T-helper 1 cell treated with Interleukin-12 subunit alpha and Interleukin-12 subunit beta and Interleukin-4 antibody, amounts not matched to agents 30 ng/mL and 1 ng/mL, for 36 hours (primary cell): ENCODE results near the gene HES4. TPM values are rescaled to one million over a fixed set of nuclear protein-coding genes. Genes with fewer than 3 reads are reported as not detected.

Experiments
- intact Hi-C: fragments of 100-400 bp; cut with micrococcal nuclease; formaldehyde crosslinking; loops from one replicate; pipeline ENCODE4 v1.15.1; 2024
- total RNA-seq: library from RNA; stranded (reverse); gene quantifications from 2 replicates; pipeline ENCODE4 v1.2.3, GENCODE V29; 2022

Gene HES4
- total RNA-seq, 1 donor from 2014 or later = 0.39 TPM

- intact Hi-C loops = loop anchor here (1.0 to 10.0 kb wide), 6 partner anchors 15 to 881 kb away; partner anchors contain the start of genes C1orf159, CALML6 and TMEM52
These were observed 34.0 kb upstream of the HES4 start for GRCh38 chr1:1033731-1034438.

- intact Hi-C loops = loop anchor here (1.0 to 10.0 kb wide), 6 partner anchors 14 to 882 kb away; partner anchors contain the start of genes C1orf159, CALML6 and TMEM52
These were observed 33.2 kb upstream of the HES4 start for GRCh38 chr1:1033009-1033587.

GRCh38 chr1:1032424-1032823, 32.5 kb upstream of the HES4 start:
- intact Hi-C loops = loop anchor here (2.0 to 10.0 kb wide), 3 partner anchors 84 to 882 kb away; partner anchors contain the start of genes C1orf159, CALML6 and TMEM52

- intact Hi-C loops = loop anchor here (2.0 to 10.0 kb wide), 3 partner anchors 85 to 883 kb away; partner anchors contain the start of genes C1orf159, CALML6 and TMEM52
These were observed 31.9 kb upstream of the HES4 start for GRCh38 chr1:1031659-1032235.

GRCh38 chr1:1030867-1031658, 31.2 kb upstream of the HES4 start:
- intact Hi-C loops = loop anchor here (10.0 kb wide), 1 partner anchor 884 kb away; the partner anchor contains the start of genes CALML6 and TMEM52

GRCh38 chr1:1027791-1028190, 27.9 kb upstream of the HES4 start:
- intact Hi-C loops = no loop called here

- intact Hi-C loops = no loop called here
These were observed 26.9 kb upstream of the HES4 start for GRCh38 chr1:1026599-1027413.

- intact Hi-C loops = no loop called here
These were observed 25.8 kb upstream of the HES4 start for GRCh38 chr1:1025730-1026129.

GRCh38 chr1:1024771-1025699, 25.1 kb upstream of the HES4 start:
- intact Hi-C loops = no loop called here

GRCh38 chr1:1024149-1024770, 24.4 kb upstream of the HES4 start:
- intact Hi-C loops = no loop called here

GRCh38 chr1:1023700-1024099, 23.8 kb upstream of the HES4 start:
- intact Hi-C loops = no loop called here

- intact Hi-C loops = no loop called here
These were observed 22.6 kb upstream of the HES4 start for GRCh38 chr1:1022302-1023009.

- intact Hi-C loops = no loop called here
These were observed 22.0 kb upstream of the HES4 start for GRCh38 chr1:1021920-1022259.

- intact Hi-C loops = no loop called here
These were observed 21.4 kb upstream of the HES4 start for GRCh38 chr1:1021010-1021919.

- intact Hi-C loops = no loop called here
These were observed 20.6 kb upstream of the HES4 start for GRCh38 chr1:1020415-1021009.

GRCh38 chr1:1020000-1020404, 20.1 kb upstream of the HES4 start, which contains the start of gene AGRN:
Gene AGRN, plus strand, starts transcription at chr1:1020120. Its CDS starts 53 bp downstream, at chr1:1020173.
- intact Hi-C loops = loop anchor here (1.0 to 10.0 kb wide), 4 partner anchors 13 to 55 kb away; partner anchors contain the start of genes KLHL17 and PLEKHN1
